ENCODE measurements around the gene ETV5.

GRCh38 chr3:186075489-186075888 is 33.4 kb downstream of the ETV5 start:
- no peak for TF ChIP-seq CTCF (IDR thresholded peaks at IDR 0.05 in 4 of 5, conservative IDR thresholded peaks at IDR 0.05 in 1 of 5)
- TF ChIP-seq POLR2A (IDR thresholded peaks at IDR 0.05) = no peak
